Measurements from ENCODE around the gene CHRM5. TPM values are rescaled to one million over a fixed set of nuclear protein-coding genes. Genes with fewer than 3 reads are reported as not detected.

CHRM5 gene
- total and polyA plus RNA-seq, 9 of the 15 experiments (the other 6 are each of a cell fraction or from before 2014, with no cell fraction given) = not detected

GRCh38 chr15:34102175-34102925 lies 134.1 kb downstream of the CHRM5 start (continued):
- TF ChIP-seq CHD7 (IDR thresholded peaks at IDR 0.05; ENCODE audit: low read depth, low read length) (no peak), MAX (CRISPR knock-in tag; IDR thresholded peaks at IDR 0.05) (no peak), KAT8 (IDR thresholded peaks at IDR 0.05; ENCODE audit: low read depth) (0 out of 2 replicates have a peak, but pooled peaks have one; percentile 25), ZNF589 (CRISPR knock-in tag; IDR thresholded peaks at IDR 0.05; ENCODE audit: low read depth) (0 out of 2 replicates have a peak, but pooled peaks have one; percentile 54), ERF (CRISPR knock-in tag; IDR thresholded peaks at IDR 0.05) (0 out of 2 replicates have a peak, but pooled peaks have one; percentile 43), ZNF3 (CRISPR knock-in tag; IDR thresholded peaks at IDR 0.05) (no peak), NR2C2 (CRISPR knock-in tag; IDR thresholded peaks at IDR 0.05) (no peak), NR2C2 (tag; IDR thresholded peaks at IDR 0.05) (peak; percentile 72; the same call in 1 of the 2 replicates), CREB3L1 (IDR thresholded peaks at IDR 0.05; ENCODE audit: borderline replicate concordance, low read depth) (0 out of 2 replicates have a peak, but pooled peaks have one; percentile 16), NELFE (IDR thresholded peaks at IDR 0.05; ENCODE audit: insufficient read depth, insufficient read length) (no peak), LEF1 (IDR thresholded peaks at IDR 0.05) (peak; percentile 33; the same call in 1 of the 2 replicates), MNT (conservative IDR thresholded peaks at IDR 0.05) (peak; percentile 38 to 47; a peak in 1 of 4 replicates)

Data from K562 (cell line).